ENCODE measurements around the gene ZNF827.
"Not testable (repeated sequence)": the region's sequence is repeated elsewhere in the genome, so short reads cannot be mapped to it uniquely, and the experiment has no call there.

The ZNF827 gene

GRCh38 chr4:145842224-145842887, 96.3 kb downstream of the ZNF827 start:
- Histone ChIP-seq H3K27ac (no peak overlapping the region), H3K4me3 (no peak overlapping the region)

- no peak overlapping the region for H3K27ac ChIP-seq
- no peak overlapping the region for H3K4me3 ChIP-seq
Observed at GRCh38 chr4:145840801-145841200, 97.8 kb downstream of the ZNF827 start.

DNA sequence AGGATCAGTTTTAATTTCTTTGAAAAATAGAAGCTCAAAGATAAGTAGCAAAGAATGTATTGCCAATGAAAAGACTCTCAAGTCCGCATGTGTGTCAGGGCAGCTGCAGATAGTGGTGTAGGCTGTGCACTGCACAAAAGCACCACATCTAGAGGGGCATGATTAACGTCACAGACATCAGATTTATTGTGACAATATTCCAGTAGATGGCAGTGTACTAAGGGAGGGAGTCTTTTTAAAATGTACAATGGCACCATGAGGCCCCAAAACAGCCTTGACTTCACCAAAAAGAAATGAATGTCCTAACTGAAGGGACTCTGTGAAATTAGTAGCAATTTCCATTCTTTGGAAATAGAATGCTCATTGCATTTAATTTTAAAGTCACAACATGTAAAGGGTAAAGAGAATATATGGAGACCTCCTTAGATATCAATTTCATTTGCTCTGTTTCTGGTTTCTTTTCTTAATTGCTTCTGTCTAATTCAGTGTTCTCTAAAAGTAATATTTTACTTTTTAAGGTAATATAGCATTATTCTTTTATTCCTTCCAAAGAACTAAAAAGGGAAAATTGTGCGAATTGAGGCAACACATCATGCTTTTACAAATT, 98.4 kb downstream of the ZNF827 start:
- Histone ChIP-seq H3K27ac (no peak overlapping the region), H3K4me3 (no peak overlapping the region)

DNA sequence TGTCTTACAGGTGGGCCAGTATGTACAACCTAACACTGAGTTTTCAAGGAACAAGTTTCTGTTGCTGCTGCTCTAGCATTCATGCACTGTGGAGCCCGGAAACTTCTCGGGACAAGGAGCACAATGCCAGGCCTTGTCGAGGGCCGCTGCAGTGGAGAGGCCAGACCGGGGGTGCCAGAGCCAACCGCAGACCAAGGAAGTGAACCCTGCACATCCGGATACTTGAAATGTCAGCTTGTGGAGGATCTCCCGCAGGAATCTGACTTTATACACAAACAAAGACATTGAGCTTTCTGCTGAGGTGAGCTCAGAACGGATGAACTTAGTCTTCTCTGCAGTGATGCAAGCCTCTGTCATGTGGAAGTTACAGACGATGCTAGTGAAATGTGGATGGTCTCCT, 99.5 kb downstream of the ZNF827 start:
- Histone ChIP-seq H3K4me3 (no peak overlapping the region), H3K27ac (no peak overlapping the region)

DNA sequence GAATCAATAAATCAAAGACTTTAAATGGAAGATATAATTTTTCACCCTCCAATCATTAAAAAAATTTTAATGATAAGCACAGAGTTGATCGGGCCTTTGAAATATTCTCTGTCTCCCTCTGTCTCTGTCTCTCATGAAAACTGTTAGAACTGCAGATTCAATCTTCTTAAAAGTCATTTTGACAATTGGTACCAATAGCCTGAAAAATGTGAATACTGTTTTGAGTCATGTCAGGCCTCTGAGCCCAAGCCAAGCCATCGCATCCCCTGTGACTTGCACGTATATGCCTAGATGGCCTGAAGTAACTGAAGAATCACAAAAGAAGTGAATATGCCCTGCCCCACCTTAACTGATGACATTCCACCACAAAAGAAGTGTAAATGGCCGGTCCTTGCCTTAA, 106.2 kb downstream of the ZNF827 start:
- not testable (repeated sequence) for H3K4me3 ChIP-seq

DNA sequence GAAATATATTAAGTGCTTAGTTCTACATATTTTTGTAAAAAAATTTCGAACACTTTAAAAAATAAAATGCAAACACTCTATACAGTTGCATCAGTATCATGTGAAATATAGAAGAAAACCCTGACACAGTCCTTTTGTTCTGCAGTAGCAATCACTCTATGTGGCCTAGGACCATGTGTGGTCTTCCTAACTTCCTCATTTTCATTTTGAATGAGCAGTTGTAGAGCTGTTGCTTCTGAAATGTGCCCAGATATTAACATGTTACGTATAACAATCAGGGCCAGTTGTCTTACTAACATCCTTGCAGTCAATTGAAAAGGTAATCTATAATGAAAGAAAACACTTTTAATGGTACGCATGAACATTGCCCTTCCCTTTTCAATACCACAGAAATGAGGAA, 107.9 kb downstream of the ZNF827 start:
- Histone ChIP-seq H3K27ac (peak overlapping the region in 1 of 21 experiments; percentile 3), H3K4me3 (no peak overlapping the region)

More for the DNA sequence above, 106.2 kb downstream of the ZNF827 start:
- not testable (repeated sequence) for H3K27ac ChIP-seq

- H3K4me3 ChIP-seq = no peak overlapping the region
Observed at GRCh38 chr4:145829629-145830395, 108.8 kb downstream of the ZNF827 start.

DNA sequence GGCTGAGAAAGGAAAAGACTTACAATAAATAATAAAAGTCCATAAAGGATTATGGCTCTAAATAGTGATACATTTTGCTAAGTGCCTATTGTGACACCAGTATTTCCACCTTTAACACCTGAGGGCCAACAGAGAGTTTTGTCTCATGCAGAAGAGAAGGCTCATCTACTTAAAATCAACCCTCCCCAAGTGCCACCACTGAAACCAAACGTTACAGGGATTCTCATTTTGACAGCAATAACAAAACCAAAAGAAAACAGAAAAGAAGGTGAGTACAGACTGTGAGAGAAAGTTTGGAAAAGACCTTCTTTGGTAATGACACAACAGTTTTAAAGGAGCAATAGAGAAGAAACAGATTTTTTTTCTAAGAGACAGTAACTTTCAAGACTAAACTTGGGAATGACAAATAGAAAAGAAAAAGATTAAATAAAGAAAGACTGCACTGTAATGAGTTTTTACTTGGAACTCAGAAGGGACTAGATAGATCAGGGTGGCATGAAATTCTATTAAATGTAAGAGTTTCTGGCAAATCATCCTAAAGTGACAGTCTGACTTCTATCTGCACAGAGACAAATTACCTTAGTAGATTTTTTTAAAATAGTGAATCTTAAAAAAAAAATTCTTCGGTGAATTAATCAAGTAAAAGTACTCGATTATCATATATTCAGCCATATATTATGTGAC, 109.7 kb downstream of the ZNF827 start:
- Histone ChIP-seq H3K4me3 (no peak overlapping the region), H3K27ac (no peak overlapping the region)

More at GRCh38 chr4:145829629-145830395, 108.8 kb downstream of the ZNF827 start:
- peak overlapping the region in 3 of 21 experiments; percentile 1 to 10 (median 3) for H3K27ac ChIP-seq

DNA sequence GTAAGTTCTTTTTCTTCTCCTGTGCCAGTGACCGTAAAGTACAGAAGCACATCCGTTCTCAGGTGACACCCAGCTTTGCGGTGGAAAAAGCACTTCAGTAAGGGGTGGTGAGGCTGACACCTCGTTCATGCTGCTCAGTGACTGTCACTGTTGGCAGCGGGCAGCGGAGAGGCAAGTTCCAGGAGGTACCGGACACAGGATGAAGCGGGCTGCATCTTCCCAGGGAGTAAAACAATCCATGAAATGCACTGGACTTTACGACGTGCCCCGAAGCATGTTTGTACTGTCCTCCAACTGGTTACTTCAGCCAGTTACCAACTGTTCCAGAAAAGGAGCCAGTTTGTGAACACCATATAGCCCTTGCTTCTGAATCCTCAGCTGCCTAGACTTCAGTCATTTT, 110.7 kb downstream of the ZNF827 start:
- H3K27ac ChIP-seq = no peak overlapping the region
- no peak overlapping the region for H3K4me3 ChIP-seq

DNA sequence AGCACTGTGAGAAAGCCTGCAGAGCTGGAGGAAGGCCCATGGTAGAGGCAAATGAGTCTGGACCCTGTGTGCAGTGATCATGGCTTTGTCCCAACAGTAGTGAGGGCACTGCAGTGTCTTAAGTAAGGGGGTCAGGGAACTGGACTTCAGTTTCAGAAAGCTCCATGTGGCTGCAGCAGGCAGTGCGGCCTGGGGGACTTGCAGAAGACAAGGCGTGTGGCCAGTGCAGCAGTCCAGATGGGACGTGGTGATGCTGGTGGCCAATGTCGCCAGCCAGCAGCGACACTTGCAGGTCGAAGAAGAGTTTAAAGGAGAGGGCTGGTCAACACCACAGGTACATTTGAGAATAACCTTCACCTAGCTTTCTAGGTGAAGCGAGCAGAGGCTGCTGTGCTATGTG, 113.4 kb downstream of the ZNF827 start:
- Histone ChIP-seq H3K4me3 (no peak overlapping the region), H3K27ac (no peak overlapping the region)

GRCh38 chr4:145824463-145824862, 114.2 kb downstream of the ZNF827 start:
- no peak overlapping the region for H3K27ac ChIP-seq

GRCh38 chr4:145823743-145824142, 114.9 kb downstream of the ZNF827 start:
- no peak overlapping the region for H3K27ac ChIP-seq

More at GRCh38 chr4:145824463-145824862, 114.2 kb downstream of the ZNF827 start:
- no peak overlapping the region for H3K4me3 ChIP-seq

DNA sequence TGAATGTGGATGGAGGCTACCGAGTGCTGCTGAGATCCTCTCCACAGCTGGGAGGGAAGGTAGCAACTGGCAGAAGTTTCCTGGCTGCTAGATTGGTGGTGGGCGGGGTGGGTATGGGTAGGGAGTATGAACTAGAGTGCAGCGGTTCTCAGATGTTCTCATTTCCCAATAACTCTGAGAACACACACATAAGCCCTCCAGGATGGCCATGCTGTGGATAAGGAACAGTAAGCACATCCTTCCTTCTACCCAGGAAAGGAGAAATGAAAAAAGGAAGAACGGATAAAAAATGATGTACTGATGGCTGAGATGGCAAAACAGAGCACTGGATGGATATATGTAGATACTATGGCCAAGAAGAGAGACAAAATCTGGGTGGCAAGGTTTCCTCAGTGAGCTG, 116.0 kb downstream of the ZNF827 start:
- no peak overlapping the region for H3K27ac ChIP-seq
- no peak overlapping the region for H3K4me3 ChIP-seq

More at GRCh38 chr4:145823743-145824142, 114.9 kb downstream of the ZNF827 start:
- H3K4me3 ChIP-seq = no peak overlapping the region

- no peak overlapping the region for H3K27ac ChIP-seq
- H3K4me3 ChIP-seq = no peak overlapping the region
Observed at GRCh38 chr4:145822181-145822580, 116.4 kb downstream of the ZNF827 start.

- Histone ChIP-seq H3K4me3 (no peak overlapping the region), H3K27ac (no peak overlapping the region)
Observed at GRCh38 chr4:145821766-145822165, 116.9 kb downstream of the ZNF827 start.

DNA sequence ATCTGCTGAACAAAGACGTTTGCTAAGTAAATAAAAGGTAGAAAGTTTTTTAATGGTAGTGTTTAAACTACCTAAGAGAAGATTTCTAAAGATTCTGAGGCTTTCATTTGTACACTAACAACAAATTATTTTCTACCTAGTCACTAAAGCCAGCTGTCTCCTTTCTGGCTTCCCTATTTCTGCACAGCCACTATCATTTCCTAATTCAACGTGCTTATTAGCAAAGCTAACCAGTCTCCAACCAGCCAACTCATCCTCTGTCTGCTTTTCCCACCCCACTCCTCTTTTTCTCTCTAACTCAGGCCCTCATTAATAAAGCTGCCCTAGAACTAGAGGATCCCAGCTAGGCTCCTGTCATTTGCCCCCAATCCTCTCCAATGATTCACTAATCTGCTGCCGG, 118.2 kb downstream of the ZNF827 start:
- peak overlapping the region in 1 of 21 experiments; percentile 0 for H3K27ac ChIP-seq

GRCh38 chr4:145819853-145820181, 118.8 kb downstream of the ZNF827 start:
- peak overlapping the region in 1 of 21 experiments; percentile 0 for H3K27ac ChIP-seq

More for the DNA sequence above, 118.2 kb downstream of the ZNF827 start:
- H3K4me3 ChIP-seq = no peak overlapping the region

DNA sequence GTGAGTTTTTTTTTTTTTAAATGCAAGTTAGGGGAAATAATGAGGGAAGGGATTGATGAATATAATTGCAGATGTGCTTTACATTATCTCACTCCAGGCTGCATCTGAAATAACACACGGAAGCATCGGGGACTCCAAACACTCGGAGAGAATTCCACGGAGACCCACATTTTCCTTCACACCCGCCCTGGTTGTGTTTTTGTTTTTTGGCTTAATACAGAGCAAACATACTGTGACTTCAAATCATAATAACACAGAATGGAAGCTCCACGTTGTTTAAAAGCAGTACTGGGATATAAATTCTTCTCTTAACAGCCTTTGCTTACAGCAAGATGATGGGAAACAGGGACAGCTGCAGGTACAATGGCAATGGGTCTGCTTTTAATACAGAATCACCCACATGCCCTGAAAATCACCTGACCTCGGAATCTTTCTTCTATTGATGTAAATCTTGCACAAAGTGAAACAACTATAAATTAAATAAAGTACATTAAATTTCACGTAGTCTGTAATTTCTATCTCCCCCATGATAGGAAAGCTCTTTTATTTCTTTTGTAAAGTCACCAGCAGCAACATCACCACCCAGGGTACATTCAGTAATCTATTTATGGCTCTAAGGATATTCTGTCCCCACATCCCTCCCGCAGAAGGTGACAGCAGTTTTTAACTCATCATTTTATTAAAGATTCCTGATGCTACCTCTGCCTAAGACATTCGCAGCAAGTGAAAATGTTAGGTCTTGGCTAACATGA, 119.3 kb downstream of the ZNF827 start:
- Histone ChIP-seq H3K4me3 (no peak overlapping the region), H3K27ac (peak overlapping the region in 1 of 21 experiments; percentile 0)

More at GRCh38 chr4:145819853-145820181, 118.8 kb downstream of the ZNF827 start:
- no peak overlapping the region for H3K4me3 ChIP-seq

DNA sequence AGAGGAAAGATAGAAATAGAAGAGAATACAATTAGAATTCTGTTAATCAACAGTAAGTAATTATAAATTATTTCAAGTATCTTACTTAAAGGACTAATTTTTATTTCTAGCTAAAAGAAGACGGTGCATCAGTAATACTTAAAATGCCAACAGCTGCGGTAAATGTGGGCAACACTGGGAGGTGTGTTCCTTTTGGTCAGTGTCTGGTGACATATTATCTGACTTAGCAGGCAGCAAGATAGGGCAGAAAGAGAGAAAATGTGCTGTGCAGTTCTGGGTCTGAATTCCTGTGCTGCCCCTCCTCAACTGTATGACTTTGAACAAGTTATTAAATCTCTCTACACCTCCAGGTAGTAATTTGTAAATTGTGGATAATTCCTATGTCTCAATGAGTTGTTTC, 120.6 kb downstream of the ZNF827 start:
- Histone ChIP-seq H3K4me3 (no peak overlapping the region), H3K27ac (no peak overlapping the region)

DNA sequence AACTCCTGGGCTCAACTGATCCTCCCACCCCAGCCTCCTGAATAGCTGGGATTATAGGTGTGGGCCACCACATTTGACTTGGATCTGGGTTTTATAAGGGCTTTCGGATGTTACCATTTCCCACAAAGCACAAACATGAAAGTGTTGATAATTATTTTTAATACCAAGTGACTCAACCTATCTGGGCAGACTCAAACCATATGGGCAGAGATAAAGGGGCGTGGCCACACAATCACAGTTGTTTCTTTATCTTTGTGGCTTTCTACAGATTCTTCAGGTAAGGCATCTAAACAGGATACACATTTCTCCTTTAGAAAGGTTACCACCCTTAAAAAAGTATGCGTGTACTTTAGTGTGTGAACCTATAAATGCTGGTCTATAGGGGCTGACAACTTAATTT, 122.5 kb downstream of the ZNF827 start:
- Histone ChIP-seq H3K4me3 (no peak overlapping the region), H3K27ac (no peak overlapping the region)
